HCT116 (cell line): ENCODE results near the gene AHI1. TPM values are rescaled to one million over a fixed set of nuclear protein-coding genes. Genes with fewer than 3 reads are reported as not detected.

Source experiments
- ATAC-seq: fragments of 200-7000 bp; cut with Tn5 transposase; 2 replicates; pipeline ENCODE4 v1.9.1; 2020; ENCODE audit warnings: mild to moderate bottlenecking, moderate library complexity
- BruUV-seq: library from RNA; stranded (reverse); fragments of 400-500 nt; replicated peaks from 2 replicates; lab custom pipeline; 2021; lab: Mats Ljungman, UMichigan
- CTCF ChIA-PET: fragments of 300-600 bp; sonication (Branson Sonifier 250); formaldehyde crosslinking; loops from one replicate; lab custom pipeline; 2021; ENCODE audit warnings: antibody characterized with exemption; lab: Charles Lee
- POLR2A ChIA-PET: fragments of 300-600, 350-600 bp; sonication (Branson Sonifier 250); formaldehyde crosslinking; loops from one replicate; lab custom pipeline; 2021; ENCODE audit warnings: antibody characterized with exemption; lab: Charles Lee
- RAD21 ChIA-PET, 2 experiments: fragments of 300-600 bp; sonication (Branson Sonifier 250); formaldehyde crosslinking; loops; one replicate each; lab custom pipeline; 2023; ENCODE audit warnings: low total read pairs in 2 of 2; ENCODE audit not compliant: uncharacterized antibody in 2 of 2, unreplicated experiment in 2 of 2, low non-redundant PET in 1 of 2; lab: Charles Lee
- DNase-seq: peaks from one replicate; pipeline ENCODE4 v3.0.0-alpha.2; 2010; ENCODE audit warnings: low read depth, low spot score
- H2AFZ ChIP-seq: fragments of 200-600 bp; shearing (Covaris generic), sonication (generic); 2 replicates; pipeline ENCODE4 v1.6.1; 2017; ENCODE audit warnings: low read depth, mixed run types, mixed read lengths, antibody characterized with exemption, low read length; ENCODE audit not compliant: poor library complexity, severe bottlenecking
- H3K27ac ChIP-seq: 2 replicates; pipeline ENCODE4 v1.5.1; 2012; ENCODE audit warnings: low read depth, low read length
- H3K27me3 ChIP-seq: fragments of 200-600 bp; sonication (generic); 2 replicates; pipeline ENCODE4 v1.6.1; 2016; ENCODE audit warnings: mixed run types, low read length, mixed read lengths; ENCODE audit not compliant: insufficient read depth
- H3K36me3 ChIP-seq, 2 experiments: fragments of 200-500 bp in 1 of 2; fragments of 200-600 bp in 1 of 2; sonication (Bioruptor generic) in 1 of 2; sonication (generic) in 1 of 2; 2 replicates each; pipeline versions ENCODE4 v1.5.1 to v1.6.1; 2014 to 2016; ENCODE audit warnings: low read length in 2 of 2, inconsistent platforms in 1 of 2, mixed read lengths in 1 of 2, mixed run types in 1 of 2; ENCODE audit not compliant: insufficient read depth in 2 of 2, control insufficient read depth in 1 of 2
- H3K4me1 ChIP-seq, 2 experiments: fragments of 200-600 bp in 1 of 2; sonication (generic) in 1 of 2; 2 replicates each; pipeline versions ENCODE4 v1.5.1 to v1.6.1; 2012 to 2017; ENCODE audit warnings: low read length in 2 of 2, inconsistent platforms in 1 of 2, mild to moderate bottlenecking in 1 of 2, mixed read lengths in 1 of 2, mixed run types in 1 of 2, moderate library complexity in 1 of 2; ENCODE audit not compliant: insufficient read depth in 2 of 2, control insufficient read depth in 1 of 2
- H3K4me2 ChIP-seq: fragments of 200-600 bp; sonication (generic); 2 replicates; pipeline ENCODE4 v1.6.1; 2017; ENCODE audit warnings: mixed run types, low read length, mixed read lengths
- H3K4me3 ChIP-seq, 2 experiments: fragments of 200-600 bp in 1 of 2; sonication (generic) in 1 of 2; replicated peaks in 1 of 2; 2 replicates each; pipeline ENCODE4 v1.5.1; 2011 to 2016; ENCODE audit warnings: low read length in 2 of 2, control low read depth in 1 of 2, low read depth in 1 of 2, mild to moderate bottlenecking in 1 of 2, mixed read lengths in 1 of 2, mixed run types in 1 of 2
- H3K79me2 ChIP-seq: fragments of 200-600 bp; sonication (generic); 2 replicates; pipeline ENCODE4 v1.6.1; 2017; ENCODE audit warnings: mild to moderate bottlenecking, mixed run types, low read length, moderate library complexity, mixed read lengths; ENCODE audit not compliant: insufficient read depth
- H3K9ac ChIP-seq: fragments of 200-600 bp; sonication (generic); 2 replicates; pipeline ENCODE4 v1.6.1; 2016; ENCODE audit warnings: low read length, mixed read lengths
- H3K9me2 ChIP-seq: fragments of 200-600 bp; sonication (generic), shearing (Covaris generic); 2 replicates; pipeline ENCODE4 v1.6.1; 2017; ENCODE audit warnings: mixed run types, mild to moderate bottlenecking, moderate library complexity; ENCODE audit not compliant: insufficient read depth
- H3K9me3 ChIP-seq, 2 experiments: fragments of 200-500 bp in 1 of 2; fragments of 200-600 bp in 1 of 2; sonication (Bioruptor generic) in 1 of 2; sonication (generic) in 1 of 2; 2 replicates each; pipeline ENCODE4 v1.6.1; 2014 to 2017; ENCODE audit warnings: low read length in 2 of 2, mixed read lengths in 2 of 2, inconsistent platforms in 1 of 2, low read depth in 1 of 2, mild to moderate bottlenecking in 1 of 2, mixed run types in 1 of 2, moderate library complexity in 1 of 2; ENCODE audit not compliant: control insufficient read depth in 1 of 2, insufficient read depth in 1 of 2
- H4K20me1 ChIP-seq: fragments of 200-600 bp; sonication (generic), shearing (Covaris generic); 2 replicates; pipeline ENCODE4 v1.6.1; 2017; ENCODE audit warnings: mixed run types, mild to moderate bottlenecking, moderate library complexity; ENCODE audit not compliant: insufficient read depth
- CBX3 ChIP-seq: IDR thresholded peaks from 2 replicates; pipeline ENCODE4 v1.6.1; 2012; ENCODE audit warnings: low read depth
- CEBPB ChIP-seq: IDR thresholded peaks from 2 replicates; pipeline ENCODE4 v1.6.1; 2012; ENCODE audit warnings: low read depth
- ELF1 ChIP-seq: IDR thresholded peaks from 2 replicates; pipeline ENCODE4 v1.6.1; 2012; ENCODE audit warnings: low read depth, borderline replicate concordance
- EZH2 ChIP-seq: fragments of 200-600 bp; sonication (generic); IDR thresholded peaks from 2 replicates; pipeline ENCODE4 v1.6.1; 2017; ENCODE audit warnings: antibody characterized with exemption, mixed run types
- JUND ChIP-seq: IDR thresholded peaks from 2 replicates; pipeline ENCODE4 v1.6.1; 2012
- POLR2A ChIP-seq: IDR thresholded peaks from 2 replicates; pipeline ENCODE4 v1.7.0; 2011; ENCODE audit warnings: borderline replicate concordance; ENCODE audit not compliant: insufficient read depth, insufficient read length; ENCODE audit errors: extremely low read depth
- POLR2AphosphoS5 ChIP-seq: IDR thresholded peaks from 2 replicates; pipeline ENCODE4 v1.6.1; 2011; ENCODE audit warnings: mild to moderate bottlenecking, low read depth, low read length, moderate library complexity
- RAD21 ChIP-seq: IDR thresholded peaks from 2 replicates; pipeline ENCODE4 v1.6.1; 2012; ENCODE audit warnings: low read depth, mild to moderate bottlenecking
- SIN3A ChIP-seq: IDR thresholded peaks from 2 replicates; pipeline ENCODE4 v1.6.1; 2012; ENCODE audit warnings: low read depth
- SRF ChIP-seq: IDR thresholded peaks from 2 replicates; pipeline ENCODE4 v1.6.1; 2012; ENCODE audit warnings: low read depth
- YY1 ChIP-seq: IDR thresholded peaks from 2 replicates; pipeline ENCODE4 v1.6.1; 2011; ENCODE audit warnings: low read length, low read depth, moderate library complexity, mild to moderate bottlenecking; ENCODE audit not compliant: insufficient replicate concordance; ENCODE audit errors: extremely low read depth
- ZNF274 ChIP-seq: fragments of 200-500 bp; sonication (Bioruptor generic); IDR thresholded peaks from 2 replicates; pipeline ENCODE4 v1.6.1; 2014; ENCODE audit warnings: mild to moderate bottlenecking, low read depth, low read length, inconsistent platforms
- intact Hi-C: fragments of 100-400 bp; cut with micrococcal nuclease; formaldehyde crosslinking; loops from 2 replicates; pipeline ENCODE4 v1.10.0; 2022
- total RNA-seq: library from RNA; stranded (reverse); gene quantifications from one replicate; pipeline ENCODE4 v1.2.1, GENCODE V29; 2021; ENCODE audit not compliant: unreplicated experiment
- TF ChIP-seq, protein P1 (sequence below): IDR thresholded peaks from 2 replicates; pipeline ENCODE4 v1.6.1; 2012; ENCODE audit warnings: low read depth
- TF ChIP-seq, protein P2 (sequence below): IDR thresholded peaks from 2 replicates; pipeline ENCODE4 v1.6.1; 2011; ENCODE audit warnings: mild to moderate bottlenecking, low read length, moderate library complexity; ENCODE audit not compliant: insufficient replicate concordance; ENCODE audit errors: extremely low read depth
- TF ChIP-seq, protein P3 (sequence below): IDR thresholded peaks from 2 replicates; pipeline ENCODE4 v1.6.1; 2012
- TF ChIP-seq, protein P4 (sequence below), 3 experiments: fragments of 200-600 bp in 1 of 3; sonication (generic) in 1 of 3; IDR thresholded peaks in 2 of 3; conservative IDR thresholded peaks in 1 of 3; 2 replicates each; pipeline ENCODE4 v1.5.1; 2012 to 2017; ENCODE audit warnings: low read depth in 2 of 3, low read length in 2 of 3, antibody characterized with exemption in 1 of 3, borderline replicate concordance in 1 of 3, control low read depth in 1 of 3, mild to moderate bottlenecking in 1 of 3, mixed read lengths in 1 of 3, mixed run types in 1 of 3, moderate library complexity in 1 of 3; ENCODE audit not compliant: insufficient read depth in 1 of 3
- TF ChIP-seq, protein P5 (sequence below): IDR thresholded peaks from 2 replicates; pipeline ENCODE4 v1.6.1; 2012

AHI1 gene
- total RNA-seq, 1 experiment from 2014 or later = 29.6 TPM

DNA sequence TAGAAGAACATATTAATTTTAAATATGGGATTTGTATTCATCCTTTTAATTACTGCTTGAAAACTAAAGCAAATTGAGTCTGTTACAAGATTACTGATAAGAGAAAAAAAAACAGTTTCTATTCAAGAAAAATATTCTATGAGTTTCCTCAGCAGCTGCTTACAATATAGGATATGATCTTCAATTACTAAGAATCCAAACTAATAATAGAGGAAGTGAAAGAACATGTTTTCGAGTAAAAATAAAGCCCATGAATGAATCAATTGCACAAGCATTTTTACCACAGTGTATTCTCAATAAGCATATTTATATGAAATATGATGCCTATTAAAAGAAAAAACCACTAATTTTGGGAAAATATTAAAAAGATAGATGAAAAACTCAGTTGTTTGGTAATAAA is 63.4 kb downstream of the AHI1 start (continued):
- TF ChIP-seq RAD21 = no peak
- TF ChIP-seq YY1 = no peak
- TF ChIP-seq, protein P1, sequence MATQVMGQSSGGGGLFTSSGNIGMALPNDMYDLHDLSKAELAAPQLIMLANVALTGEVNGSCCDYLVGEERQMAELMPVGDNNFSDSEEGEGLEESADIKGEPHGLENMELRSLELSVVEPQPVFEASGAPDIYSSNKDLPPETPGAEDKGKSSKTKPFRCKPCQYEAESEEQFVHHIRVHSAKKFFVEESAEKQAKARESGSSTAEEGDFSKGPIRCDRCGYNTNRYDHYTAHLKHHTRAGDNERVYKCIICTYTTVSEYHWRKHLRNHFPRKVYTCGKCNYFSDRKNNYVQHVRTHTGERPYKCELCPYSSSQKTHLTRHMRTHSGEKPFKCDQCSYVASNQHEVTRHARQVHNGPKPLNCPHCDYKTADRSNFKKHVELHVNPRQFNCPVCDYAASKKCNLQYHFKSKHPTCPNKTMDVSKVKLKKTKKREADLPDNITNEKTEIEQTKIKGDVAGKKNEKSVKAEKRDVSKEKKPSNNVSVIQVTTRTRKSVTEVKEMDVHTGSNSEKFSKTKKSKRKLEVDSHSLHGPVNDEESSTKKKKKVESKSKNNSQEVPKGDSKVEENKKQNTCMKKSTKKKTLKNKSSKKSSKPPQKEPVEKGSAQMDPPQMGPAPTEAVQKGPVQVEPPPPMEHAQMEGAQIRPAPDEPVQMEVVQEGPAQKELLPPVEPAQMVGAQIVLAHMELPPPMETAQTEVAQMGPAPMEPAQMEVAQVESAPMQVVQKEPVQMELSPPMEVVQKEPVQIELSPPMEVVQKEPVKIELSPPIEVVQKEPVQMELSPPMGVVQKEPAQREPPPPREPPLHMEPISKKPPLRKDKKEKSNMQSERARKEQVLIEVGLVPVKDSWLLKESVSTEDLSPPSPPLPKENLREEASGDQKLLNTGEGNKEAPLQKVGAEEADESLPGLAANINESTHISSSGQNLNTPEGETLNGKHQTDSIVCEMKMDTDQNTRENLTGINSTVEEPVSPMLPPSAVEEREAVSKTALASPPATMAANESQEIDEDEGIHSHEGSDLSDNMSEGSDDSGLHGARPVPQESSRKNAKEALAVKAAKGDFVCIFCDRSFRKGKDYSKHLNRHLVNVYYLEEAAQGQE = no peak
- no peak for TF ChIP-seq JUND
- TF ChIP-seq SIN3A = no peak

DNA sequence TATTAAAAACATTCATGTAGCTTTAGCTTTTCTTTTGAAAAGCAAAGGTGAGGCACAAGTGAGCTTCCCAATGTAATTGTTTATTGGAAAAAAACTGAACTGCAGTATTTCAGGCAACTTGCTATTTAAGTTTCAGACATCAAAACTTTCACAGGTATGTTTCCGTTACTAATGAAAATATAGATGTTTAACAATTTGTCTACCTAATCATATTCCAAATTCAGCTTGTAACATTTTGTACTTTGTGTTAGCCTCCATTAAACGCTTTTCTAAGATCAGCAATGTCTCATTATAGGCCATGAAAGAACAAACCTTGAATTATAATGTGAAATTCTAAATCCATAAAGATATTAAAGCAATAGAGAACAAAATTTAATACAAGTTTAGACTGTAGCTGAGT is 69.5 kb downstream of the AHI1 start:
- ChIA-PET POLR2A (no interaction called here), CTCF (no interaction called here), RAD21 (no interaction called here)
- no TSS peak for BruUV-seq
- no peaks in the 10 kb centered on the region for H3K4me1 ChIP-seq
- H3K4me3 ChIP-seq = no peak overlapping the region
- H3K4me2 ChIP-seq = no peak overlapping the region
- no peak overlapping the region for H2AFZ ChIP-seq
- H3K36me3 ChIP-seq = no peaks in the 10 kb centered on the region
- H4K20me1 ChIP-seq = 0 out of 2 replicates have a peak, but pooled peaks cover 5% of the 10 kb centered on the region
- no peaks in the 10 kb centered on the region for H3K27me3 ChIP-seq
- H3K9ac ChIP-seq = no peak overlapping the region
- H3K9me2 ChIP-seq = no peaks in the 10 kb centered on the region
- DNase-seq = no peak
- ATAC-seq = no peak
- no peaks in the 10 kb centered on the region for H3K79me2 ChIP-seq
- no peaks in the 10 kb centered on the region for H3K9me3 ChIP-seq
- H3K27ac ChIP-seq = no peak overlapping the region
- intact Hi-C loops = no loop called here
- TF ChIP-seq POLR2AphosphoS5 = no peak
- TF ChIP-seq CEBPB = no peak
- TF ChIP-seq, protein P2, sequence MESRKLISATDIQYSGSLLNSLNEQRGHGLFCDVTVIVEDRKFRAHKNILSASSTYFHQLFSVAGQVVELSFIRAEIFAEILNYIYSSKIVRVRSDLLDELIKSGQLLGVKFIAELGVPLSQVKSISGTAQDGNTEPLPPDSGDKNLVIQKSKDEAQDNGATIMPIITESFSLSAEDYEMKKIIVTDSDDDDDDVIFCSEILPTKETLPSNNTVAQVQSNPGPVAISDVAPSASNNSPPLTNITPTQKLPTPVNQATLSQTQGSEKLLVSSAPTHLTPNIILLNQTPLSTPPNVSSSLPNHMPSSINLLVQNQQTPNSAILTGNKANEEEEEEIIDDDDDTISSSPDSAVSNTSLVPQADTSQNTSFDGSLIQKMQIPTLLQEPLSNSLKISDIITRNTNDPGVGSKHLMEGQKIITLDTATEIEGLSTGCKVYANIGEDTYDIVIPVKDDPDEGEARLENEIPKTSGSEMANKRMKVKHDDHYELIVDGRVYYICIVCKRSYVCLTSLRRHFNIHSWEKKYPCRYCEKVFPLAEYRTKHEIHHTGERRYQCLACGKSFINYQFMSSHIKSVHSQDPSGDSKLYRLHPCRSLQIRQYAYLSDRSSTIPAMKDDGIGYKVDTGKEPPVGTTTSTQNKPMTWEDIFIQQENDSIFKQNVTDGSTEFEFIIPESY = no peak
- no peak for TF ChIP-seq SRF
- no peak for TF ChIP-seq YY1
- TF ChIP-seq JUND = no peak
- TF ChIP-seq, protein P3, sequence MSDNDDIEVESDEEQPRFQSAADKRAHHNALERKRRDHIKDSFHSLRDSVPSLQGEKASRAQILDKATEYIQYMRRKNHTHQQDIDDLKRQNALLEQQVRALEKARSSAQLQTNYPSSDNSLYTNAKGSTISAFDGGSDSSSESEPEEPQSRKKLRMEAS = no peak
- TF ChIP-seq RAD21 = no peak
- TF ChIP-seq ELF1 = no peak
- TF ChIP-seq ZNF274 = no peak
- TF ChIP-seq EZH2 = no peak
- TF ChIP-seq, protein P4, sequence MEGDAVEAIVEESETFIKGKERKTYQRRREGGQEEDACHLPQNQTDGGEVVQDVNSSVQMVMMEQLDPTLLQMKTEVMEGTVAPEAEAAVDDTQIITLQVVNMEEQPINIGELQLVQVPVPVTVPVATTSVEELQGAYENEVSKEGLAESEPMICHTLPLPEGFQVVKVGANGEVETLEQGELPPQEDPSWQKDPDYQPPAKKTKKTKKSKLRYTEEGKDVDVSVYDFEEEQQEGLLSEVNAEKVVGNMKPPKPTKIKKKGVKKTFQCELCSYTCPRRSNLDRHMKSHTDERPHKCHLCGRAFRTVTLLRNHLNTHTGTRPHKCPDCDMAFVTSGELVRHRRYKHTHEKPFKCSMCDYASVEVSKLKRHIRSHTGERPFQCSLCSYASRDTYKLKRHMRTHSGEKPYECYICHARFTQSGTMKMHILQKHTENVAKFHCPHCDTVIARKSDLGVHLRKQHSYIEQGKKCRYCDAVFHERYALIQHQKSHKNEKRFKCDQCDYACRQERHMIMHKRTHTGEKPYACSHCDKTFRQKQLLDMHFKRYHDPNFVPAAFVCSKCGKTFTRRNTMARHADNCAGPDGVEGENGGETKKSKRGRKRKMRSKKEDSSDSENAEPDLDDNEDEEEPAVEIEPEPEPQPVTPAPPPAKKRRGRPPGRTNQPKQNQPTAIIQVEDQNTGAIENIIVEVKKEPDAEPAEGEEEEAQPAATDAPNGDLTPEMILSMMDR (IDR thresholded peaks at IDR 0.05 in 2 of 3, conservative IDR thresholded peaks at IDR 0.05 in 1 of 3; ENCODE audit: borderline replicate concordance in 1 of 3, insufficient read depth in 1 of 3, low read depth in 2 of 3, low read length in 2 of 3) = no peak
- TF ChIP-seq SIN3A = no peak
- TF ChIP-seq, protein P5, sequence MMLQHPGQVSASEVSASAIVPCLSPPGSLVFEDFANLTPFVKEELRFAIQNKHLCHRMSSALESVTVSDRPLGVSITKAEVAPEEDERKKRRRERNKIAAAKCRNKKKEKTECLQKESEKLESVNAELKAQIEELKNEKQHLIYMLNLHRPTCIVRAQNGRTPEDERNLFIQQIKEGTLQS = no peak
- TF ChIP-seq CBX3 = no peak
- TF ChIP-seq POLR2A = no peak
